GM18907 (cell line): Measurements from ENCODE around the gene RARG.
"Not testable (repeated sequence)": the region's sequence is repeated elsewhere in the genome, so short reads cannot be mapped to it uniquely, and the experiment has no call there.

ENCODE experiments used
- ATAC-seq: cut with Tn5 transposase; IDR thresholded peaks from one replicate; pipeline ENCODE4 v1.9.1; 2021; ENCODE audit warnings: mild to moderate bottlenecking, moderate library complexity; ENCODE audit not compliant: unreplicated experiment

The RARG gene

DNA sequence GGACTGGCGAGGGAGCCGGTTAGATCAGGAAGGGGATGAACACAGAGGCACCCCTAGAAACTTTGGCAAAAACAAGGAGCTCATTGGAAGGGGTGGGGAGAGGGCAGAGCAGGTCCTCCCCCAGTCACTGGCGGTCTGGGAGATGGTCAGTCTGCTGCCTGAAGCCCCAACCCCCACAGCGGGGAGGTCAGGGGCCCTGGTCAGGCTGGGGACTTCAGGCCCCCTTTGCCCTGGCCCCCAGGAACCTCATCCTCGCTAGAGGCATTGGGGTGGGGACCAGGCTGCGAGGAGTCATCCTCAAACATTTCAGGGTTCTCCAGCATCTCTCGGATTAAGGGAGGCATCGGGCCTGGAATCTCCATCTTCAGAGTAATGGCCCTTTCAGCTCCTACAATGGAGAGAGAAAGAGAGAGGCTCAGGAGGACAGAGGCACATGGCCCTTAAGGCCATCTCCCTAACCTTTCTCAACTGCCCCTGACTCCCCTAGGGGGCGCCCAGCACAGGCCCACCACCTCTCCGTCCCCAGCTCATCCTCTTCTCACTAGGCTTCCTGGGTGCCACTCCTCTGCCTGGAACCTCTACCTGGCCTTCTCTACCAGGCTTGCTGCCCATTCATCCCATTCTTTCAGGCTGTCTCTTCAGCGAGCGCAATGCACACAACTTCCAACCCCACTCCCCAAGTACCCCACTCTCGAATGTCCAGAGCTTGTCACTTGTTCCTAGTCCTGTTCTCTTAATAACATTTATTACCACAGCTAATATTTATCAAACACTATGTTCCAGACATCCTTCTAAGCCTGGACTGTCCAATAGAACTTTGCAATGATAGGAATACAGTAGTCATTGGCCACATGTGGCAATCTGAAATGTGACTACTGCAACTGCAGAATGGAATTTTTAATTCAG lies 20.3 kb downstream of the RARG start:
- ATAC-seq = no peak

DNA sequence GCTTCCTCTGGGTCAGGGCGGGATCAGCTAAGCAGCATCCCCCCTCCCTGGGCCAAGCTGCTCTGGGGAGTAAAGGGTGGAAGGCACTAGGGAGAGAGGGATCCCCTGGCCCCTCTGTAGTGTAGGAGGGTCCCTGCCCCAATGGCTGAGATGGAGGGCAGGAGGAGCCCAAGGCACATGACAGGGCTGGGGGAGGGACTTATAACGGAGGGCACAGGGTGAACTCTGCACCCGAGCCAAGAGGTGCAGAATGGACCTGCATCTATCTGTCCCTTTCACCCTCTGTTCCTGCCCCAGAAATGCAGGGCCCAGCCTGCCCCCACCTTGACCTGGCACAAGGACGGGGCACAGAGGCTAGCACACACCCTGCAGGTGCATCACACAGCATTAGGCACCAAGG lies 21.2 kb downstream of the RARG start:
- no peak for ATAC-seq

DNA sequence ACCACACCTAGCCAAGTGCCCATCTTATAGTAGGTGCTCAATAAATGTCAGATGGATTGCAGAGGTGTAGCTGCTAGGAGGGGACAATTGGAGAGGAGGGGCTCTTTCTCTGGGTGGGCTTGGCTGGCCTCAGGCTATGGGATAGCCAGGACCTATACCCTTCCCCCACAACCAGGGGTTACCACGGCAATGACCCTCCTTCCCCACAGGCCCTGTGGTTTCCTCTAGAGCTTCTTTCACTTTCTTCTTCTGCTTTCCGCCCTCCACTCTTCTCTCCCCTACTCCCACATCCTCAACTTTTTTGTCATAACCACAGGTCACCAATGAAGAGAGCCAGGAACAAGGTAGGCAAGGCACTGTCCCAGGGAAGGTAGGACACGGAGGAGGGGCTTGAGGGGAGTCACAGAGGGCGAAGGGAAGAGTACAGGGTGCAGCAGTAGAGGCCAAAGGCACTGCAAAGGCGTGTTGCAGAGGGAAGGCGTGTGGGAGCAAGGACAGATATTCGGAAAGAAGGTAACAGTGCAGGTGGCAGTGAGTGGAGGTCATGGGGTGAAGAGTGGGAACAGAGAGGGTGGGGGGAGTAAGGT lies 23.0 kb downstream of the RARG start:
- peak; percentile 44 for ATAC-seq

DNA sequence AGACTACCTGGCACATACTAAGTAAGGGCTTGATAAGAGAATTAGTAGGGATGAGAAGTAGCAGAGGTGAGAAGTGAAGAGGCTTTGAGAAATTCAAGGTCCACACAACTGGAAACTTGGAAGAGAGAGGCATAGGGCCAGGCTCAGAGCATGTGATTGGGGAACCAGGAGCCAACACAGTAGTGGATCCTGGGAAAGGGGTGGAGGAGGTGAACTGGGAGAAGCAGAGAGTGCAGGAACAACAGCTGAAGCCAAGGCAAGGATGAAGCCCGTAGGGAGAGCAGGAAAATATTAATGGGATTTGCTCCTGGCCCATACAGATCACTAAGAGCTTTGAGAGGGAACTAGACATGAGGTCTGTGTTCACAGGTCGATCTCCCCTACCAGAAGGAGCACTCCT lies 23.6 kb downstream of the RARG start:
- no peak for ATAC-seq

DNA sequence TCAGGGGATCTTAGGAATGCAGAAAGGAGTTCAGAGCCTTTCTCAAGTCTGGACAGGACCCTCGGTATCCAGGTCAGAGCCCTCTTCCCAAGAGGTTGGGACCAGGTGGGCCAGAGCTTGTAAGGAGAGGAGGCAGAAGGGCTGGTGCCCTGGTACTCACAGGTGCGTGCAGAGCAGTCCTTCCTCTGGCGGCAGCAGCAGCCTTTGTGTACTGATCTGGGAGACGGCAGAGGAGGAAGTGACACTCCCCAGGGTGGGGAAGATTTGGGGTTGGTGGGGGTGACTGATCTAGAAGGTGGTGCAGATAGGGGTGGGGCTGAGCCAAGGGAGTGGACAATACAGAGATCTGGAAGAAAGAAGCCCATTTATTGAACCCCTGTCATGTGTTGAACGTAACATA lies 25.0 kb downstream of the RARG start, which contains the start of gene ITGB7:
Gene ITGB7 (minus strand): TSS at position 210 of the 400 bp plus-strand sequence. CDS start 6,808 bp downstream, outside the sequence.
- ATAC-seq = peak; percentile 41

DNA sequence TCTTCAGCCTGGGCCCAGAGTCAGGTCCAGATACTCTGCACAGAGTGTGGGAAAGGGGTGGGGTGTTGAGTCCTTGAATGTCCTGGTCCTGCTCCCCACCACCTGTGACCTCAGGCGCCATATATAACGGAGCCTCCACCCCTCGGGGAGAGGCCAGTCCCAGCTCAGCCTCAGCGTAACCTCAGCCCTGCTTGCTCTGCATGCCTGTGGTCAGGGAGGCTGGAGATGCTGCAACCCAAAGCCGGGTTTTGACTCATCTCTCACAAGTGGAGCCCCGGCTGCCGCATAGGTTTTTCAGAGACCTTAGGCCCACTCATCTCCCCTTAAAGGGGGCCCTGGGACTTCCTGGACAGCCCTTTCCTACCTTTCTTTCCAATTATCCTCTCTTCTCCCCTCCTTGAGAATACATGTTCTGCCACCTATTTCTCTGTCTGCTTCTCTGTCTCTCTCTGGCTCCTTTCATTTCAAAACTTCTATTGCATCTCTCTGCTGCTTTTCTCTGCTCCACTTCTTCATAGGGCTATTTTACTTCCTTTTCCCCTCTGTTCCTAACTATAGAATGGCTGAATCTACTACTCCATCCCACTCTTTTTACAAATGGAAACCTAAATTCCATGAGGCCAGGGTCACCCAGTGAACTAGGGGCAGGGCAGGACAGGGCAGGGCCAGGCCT lies 26.1 kb downstream of the RARG start:
- ATAC-seq = peak; percentile 68

DNA sequence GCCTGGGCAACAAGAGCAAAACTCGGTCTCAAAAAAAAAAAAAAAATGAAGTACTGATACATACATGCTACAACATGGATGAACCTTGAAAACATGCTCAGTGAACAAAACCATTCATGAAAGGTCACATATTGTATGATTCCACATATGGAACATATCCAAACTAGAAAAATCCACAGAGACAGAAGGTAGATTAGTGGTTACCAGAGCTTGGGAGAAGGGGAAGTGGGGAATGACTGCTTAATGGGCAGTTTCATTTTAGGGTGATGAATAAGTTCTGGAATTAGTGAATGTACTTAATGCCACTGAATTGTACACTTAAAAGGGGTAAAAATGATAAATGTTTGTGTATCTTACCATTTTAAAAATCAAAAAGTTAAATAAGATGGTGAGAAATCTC lies 27.7 kb downstream of the RARG start:
- ATAC-seq = no peak

DNA sequence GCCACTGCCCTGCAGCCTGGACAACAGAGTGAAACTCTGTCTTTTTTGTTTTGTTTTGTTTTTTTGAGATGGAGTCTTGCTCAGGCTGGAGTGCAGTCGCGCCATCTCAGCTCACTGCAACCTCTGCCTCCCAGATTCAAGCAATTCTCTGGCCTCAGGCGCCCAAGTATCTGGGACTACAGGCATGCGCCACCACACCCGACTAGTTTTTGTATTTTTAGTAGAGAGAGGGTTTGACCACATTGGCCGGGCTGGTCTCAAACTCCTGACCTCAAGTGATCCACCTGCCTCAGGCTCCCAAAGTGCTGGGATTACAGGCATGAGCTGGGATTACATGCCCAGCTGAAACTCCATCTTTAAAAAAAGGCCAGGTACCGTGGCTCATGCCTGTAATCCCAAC lies 29.7 kb downstream of the RARG start:
- ATAC-seq = not testable (repeated sequence)

DNA sequence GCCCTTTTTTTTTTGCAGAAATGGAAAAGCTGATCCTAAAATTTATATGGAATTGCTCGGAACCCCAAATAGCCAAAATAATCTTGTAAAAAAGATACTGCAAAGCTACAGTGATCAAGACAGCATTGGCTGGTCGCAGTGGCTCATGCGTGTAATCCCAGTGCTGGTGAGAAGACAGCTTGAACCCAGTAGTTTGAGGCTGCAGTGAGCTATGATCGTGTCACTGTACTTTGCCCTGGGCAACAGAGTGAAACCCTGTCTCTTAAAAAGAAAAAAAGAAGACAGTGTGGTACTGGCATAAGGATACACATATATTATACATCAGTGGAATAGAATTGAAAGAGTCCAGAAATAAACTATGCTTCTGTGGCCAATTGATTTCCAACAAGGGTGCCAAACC lies 30.4 kb downstream of the RARG start:
- no peak for ATAC-seq

DNA sequence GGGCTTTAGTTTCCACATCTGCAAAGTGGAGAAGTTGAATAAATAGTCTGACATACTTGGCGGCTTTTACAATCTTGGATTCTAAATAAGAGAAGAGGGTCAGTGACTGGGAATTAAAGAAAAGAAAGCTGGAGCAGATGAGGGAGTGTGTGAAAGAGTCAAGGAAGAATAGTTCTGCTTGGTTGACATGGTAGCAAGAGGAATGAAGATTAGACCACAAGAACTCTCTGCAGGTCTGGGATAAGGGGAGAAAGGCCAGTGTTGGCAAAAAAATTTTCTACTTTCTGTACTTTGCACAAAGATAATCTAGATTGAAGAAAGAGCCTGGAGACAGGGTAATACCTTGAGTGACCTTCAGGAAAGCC lies 30.9 kb downstream of the RARG start:
- no peak for ATAC-seq

DNA sequence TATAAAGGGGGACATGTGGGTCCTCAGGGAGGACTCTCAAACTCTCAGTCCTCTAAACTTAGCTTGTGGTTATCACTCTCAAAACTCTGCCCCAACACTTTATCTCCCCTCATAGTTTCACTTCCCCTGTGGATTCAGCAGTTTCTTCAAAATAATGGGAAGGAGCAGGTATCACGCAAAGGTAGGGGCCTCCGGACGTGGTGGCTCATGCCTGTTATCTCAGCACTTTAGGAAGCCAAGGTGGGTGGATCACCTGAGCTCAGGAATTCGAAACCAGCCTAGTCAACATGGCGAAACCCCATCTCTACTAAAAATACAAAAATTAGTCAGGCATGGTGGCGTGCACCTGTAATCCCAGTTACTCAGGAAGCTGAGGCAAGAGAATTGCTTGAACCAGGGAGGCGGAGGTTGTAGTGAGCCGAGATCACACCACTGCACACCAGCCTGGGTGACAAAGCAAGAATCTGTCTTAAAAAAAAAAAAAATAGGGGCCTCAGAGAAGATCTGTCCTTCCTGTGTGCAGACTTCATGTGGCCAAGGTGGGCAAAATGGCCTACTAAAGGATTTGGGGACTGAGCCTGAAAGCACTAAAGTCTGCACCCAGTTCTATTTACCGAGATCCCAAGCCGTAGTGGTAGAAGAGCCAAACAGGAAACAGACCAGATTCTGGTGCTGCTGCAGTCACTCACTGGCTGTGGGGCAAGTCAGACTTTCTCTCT lies 31.4 kb downstream of the RARG start:
- ATAC-seq = peak; percentile 56

DNA sequence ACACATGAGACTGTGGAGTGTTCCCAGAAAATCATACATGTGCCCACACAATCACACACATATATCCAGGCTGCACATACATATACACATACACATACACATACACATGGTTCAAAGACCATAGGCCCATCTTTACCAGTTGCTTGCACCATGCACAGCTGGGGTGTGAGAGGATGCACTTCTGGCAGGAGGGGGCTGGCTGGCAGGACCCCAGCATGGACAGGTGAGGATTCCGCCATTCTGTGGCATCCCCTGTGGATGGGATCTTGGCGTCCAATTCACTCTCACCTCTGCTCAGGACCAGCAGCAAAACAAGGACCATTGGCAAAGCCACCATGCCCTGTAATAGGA lies 31.9 kb downstream of the RARG start:
- peak; percentile 34 for ATAC-seq

DNA sequence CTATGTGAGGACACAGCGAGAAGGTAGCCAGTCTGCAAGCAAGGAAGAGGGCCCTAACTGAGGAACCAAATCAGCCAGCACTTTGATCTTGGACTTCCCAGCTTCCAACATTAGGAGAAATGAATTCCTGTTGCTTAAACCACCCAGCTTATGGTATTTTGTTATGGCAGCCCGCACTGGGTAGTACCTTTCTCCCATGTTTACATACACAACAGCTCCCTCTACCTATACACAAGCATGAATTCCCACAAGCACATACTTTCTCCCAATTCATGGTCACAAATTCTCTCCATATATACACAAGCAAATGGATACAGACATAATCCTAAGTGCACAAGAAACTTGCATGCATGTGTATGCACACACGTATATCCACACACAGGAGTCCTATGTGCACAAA lies 32.3 kb downstream of the RARG start:
- ATAC-seq = no peak

DNA sequence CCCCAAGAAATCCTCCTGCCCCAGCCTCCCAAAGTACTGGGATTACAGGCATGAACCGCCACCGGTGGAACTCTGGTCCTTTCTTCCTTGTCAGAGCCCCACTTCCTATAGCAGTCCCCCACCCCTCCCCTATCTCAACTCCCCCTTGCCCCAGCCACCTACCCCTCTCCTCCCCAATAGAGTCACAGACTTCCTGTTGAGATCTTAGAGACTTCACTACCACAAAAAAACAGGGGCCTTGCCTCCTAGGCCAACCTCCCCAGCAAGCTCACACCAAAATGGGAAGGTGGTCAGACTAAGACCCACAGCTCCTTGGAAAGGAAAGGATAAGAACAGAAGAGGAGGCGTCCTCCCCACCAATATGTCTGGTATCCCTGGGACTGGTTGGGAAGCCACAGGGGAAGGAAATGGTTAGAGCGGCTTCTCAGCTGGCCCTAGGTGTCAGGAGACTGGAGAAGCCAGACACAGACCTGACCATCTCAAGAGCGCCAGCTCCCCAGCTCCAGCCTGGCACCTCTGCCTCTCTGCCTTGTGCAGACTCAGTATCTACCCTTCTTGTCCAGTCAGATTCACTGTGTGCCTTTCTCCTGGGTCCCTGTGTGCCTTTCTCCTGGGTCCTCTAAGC lies 33.4 kb downstream of the RARG start:
- no peak for ATAC-seq

DNA sequence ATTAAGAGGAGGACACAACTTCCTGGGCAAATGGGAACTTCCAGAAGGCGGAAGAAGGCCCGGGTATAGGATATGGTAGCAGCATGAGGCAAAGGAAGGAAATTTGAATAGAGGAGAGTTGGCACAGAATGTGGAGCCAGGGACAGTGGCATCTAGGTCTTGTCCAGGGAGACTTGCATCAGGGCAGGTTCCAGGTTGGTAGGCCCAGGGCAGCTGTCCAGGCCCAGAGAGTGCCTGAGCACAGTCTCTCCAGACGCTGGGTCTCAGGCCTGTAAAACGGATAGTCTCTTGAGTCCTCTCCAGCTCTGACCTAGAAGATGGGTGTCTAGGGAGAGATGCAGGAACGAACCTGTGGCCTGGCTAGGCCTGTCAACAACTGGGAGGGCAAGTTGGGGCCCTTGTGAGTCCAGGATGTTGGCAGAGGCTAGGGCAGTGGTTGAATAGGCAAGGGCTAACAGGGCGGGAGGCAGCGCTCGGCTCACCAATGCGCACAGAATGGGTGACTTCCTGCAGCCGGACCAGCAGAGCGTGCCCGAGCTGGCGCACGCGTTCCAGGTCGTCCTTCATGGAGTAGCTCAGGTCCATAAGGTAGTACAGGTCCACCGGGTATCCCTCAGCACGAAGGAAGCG lies 34.9 kb downstream of the RARG start:
- no peak for ATAC-seq

DNA sequence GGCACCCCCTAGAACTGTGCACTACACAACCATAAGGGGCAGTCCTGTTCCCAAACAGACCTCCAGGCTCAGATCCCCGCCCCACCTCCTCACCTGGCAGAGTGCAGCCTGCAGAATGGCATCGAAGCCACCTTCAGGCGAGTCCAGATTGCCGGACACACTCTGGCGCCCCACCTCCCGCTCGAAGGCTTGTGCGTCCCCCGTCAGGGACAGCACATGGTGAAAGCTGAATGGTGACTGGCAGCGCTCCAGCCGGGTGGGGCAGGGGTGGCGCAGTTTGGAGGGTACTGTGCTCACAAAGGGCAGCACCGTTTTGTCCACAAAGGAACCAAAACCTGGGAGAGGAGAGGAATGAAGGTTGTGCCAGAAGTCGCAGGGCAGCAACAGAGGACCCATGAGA lies 35.5 kb downstream of the RARG start:
- ATAC-seq = no peak

DNA sequence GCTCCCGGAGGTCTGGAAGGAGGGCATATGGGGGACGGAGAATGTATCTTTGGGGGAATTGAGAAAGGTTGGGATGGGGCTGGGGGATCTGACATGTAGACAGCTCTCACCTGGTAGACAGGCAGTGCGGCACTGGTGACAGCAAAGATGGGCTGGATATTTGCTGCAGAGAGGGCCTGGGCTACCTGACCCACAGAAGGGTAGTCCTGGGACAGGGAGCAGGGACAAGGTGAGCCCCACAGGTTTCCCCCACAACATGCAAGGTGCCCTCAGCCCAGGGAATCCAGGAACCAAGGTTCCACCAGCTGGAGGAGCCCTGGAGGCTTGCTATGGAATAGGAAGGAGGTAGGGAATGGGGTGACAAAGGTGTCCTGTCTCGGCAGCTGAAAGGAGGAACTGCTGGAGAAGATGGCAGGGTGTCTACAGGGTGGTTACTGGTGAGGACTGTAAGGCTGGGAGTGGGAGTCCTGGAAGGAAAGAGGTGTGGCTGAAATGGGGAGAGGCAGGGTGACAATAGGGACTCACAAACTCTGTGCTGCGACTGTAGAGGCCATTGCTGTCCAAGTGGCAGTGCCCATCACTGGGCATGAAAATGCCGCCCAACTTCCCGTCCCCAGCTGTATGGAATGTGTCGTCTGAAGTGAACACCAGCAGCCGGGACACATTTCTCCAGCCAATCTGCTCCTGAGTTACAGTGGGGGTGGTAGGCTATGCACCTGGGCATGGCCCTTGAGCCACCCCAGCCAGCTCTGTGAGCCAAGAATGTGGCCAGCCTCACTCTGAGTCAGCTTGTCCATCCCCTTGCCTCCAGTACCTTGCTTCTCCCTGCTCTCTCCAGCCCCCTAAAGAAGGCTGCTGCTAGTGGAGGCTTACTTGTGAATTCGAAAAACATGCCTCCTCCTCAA lies 36.2 kb downstream of the RARG start:
- no peak for ATAC-seq

DNA sequence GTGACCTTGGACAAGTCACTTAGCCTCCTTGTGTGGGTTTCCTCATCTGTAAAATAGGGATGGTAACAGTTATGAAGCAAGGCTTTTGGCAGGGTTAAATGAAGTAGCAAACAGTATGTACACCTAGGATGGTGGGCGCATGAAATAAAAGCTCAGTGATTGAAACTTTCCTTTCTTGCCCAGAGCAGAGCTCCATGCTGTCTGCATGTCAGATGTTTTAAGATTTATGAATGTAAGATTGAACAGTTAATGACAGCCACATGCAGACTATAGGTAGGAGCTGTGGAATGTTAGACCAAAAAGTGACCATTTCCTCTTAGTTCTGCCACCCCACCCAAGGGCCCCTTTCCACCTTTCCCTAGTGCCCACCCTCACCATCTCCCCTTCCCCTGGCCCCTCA lies 37.0 kb downstream of the RARG start:
- no peak for ATAC-seq

DNA sequence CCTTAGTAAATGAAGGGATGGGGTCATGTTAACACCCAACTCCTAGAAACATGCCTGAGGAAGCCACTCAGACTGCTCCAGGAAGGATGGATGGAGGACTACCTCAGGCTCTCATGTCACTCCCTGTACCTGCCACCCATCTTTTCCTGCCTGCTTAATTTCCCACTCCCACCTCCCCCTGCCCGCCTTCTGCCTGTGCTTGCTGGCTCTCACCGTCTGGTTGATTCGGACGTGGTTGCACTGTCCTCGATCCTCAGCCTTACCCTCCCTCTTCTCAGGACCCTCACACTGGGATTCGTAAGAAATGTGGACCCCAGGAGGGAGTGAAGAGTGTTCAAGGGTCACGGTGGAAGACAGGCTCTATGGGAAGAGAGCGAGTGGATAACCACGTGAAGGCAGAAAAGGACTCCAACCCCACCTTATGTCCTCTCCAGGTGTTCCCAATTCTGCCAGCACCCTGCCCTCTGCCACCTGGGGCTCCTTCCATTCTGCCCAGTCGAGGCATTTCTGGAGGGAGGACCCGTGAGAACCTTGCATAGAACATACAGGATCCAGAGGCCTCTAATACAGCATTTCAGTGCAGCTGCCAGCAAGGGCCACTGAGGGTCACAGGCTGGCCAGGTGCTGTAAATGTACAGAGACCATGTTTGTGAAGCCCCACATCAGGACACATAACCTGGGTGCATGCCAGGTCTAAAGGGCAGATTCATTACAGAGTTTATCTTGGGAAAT lies 37.9 kb downstream of the RARG start:
- ATAC-seq = no peak
